DMS 273 (cell line): ENCODE data around the gene SRRM3.
"Not testable (repeated sequence)": the region's sequence is repeated elsewhere in the genome, so short reads cannot be mapped to it uniquely, and the experiment has no call there.

Experiments
- DNase-seq: peaks from one replicate; lab custom pipeline; 2025; ENCODE audit not compliant: unreplicated experiment; lab: John Stamatoyannopoulos, UW

The SRRM3 gene

DNA sequence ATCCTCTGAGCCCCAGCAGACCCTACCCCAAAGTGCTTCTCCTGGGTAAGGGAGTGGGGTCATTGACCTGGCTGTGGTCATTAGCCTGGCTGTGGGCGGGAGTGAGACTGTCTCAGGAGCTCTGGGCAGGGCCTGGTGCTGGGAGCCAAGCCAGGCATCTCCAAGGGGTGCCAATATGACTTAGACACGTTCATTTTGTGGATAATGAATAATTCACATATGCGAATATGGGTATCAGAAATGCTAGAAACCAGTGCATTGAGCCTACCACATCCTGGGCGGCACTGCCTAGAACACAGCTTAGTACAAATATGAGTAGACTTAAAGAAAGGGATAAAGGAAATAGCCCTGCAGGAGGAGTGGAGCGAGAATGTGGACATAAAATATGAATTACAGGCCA lies 14.4 kb upstream of the SRRM3 start:
- DNase-seq = no peak

DNA sequence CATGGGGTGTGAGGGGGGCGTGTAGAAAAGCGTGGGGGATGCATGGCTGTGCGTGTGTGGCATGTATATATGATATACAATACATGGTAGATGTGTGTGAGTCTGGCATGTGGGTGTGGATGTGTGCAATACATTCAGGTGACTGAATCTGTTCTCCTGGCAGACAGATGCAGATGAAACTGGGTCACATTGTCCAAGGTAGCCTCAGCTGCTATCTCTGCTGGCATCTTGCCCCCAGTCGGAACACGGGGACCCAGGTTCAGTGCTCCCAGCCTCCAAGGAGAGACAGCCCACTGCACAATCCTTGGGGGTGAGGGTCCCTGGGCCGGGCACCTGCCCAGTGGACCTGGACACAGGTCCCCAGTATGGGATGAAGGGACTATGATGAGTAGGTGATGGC lies 12.4 kb upstream of the SRRM3 start:
- no peak for DNase-seq

DNA sequence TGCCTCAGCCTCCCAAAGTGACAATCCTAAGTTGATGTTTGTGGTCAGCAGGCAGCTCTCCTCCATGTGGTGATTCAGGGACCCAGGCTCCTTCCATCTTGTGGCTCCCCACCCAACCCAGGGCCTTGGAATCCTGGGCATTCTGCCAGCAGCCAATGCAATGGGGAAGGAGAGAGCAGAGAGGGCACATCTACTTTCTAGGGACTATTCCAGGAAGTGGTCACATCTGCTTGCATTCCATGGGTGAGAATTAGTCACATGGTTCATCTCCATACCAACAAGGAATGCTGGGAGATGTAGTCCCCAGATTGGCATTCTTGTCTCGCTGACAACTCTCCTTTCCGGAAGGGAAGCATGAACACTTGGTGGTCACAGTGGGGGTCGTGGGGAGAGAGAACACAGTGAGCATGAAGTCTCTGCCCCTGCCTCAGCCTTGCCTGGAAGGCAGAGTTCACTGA lies 9.9 kb upstream of the SRRM3 start:
- peak; percentile 86 for DNase-seq

DNA sequence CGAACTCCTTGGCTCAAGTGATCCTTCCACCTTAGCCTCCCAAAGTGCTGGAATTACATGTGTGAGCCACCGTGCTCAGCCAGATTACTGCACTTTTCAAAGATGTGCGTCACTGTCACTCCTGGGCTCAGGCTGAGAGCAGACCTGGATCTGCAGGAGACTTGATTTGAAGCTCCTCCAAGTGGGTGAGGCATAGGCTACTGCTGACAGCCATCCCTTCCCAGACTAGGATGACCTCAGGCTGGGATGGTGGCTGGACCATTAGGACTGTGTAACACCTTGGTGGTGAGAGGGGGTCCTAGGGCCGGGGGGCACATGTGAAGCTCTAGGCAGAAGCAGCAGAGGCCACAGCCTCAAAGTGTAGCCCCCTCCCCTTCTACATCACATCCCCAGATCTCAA lies 8.2 kb upstream of the SRRM3 start:
- no peak for DNase-seq

DNA sequence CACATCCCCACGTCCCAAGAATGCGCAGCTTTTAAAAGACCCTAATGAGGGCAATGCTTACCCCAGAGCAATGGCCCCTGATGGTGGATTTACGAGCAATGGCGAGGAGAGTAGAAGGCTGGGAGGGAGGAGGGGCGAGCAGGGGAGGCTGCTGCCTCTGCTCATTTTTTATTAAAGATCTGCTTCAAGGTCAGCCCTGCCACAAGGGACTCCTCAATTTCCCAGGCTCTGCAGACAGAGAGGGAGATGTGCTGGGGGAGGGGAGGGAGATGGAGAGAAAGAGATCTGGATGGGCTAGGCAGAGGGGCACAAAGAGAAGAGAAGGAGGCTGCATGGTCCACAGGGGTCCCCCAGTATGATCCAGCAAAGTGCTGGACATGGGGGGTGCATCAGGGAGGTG lies 7.8 kb upstream of the SRRM3 start:
- no peak for DNase-seq

DNA sequence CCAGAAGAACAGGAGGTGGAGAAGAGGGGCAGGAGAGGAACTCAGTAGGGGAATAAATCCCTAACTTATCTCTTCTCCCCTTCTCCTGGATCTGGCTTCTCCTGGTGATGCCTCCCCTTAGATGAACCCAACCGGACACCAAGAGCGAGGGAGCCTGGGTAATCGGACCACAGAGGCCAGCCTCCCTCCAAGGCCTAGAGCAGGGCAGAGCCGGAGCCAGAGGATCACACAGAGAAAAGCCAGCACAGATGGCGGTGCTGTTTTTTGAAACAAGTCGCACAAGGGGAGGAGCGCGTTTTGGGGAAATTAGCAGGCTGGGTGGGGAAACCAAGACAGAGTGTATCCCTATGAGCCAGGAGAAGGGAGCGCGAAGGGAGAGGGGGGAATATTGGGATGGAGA lies 4.9 kb upstream of the SRRM3 start:
- DNase-seq = peak; percentile 67

DNA sequence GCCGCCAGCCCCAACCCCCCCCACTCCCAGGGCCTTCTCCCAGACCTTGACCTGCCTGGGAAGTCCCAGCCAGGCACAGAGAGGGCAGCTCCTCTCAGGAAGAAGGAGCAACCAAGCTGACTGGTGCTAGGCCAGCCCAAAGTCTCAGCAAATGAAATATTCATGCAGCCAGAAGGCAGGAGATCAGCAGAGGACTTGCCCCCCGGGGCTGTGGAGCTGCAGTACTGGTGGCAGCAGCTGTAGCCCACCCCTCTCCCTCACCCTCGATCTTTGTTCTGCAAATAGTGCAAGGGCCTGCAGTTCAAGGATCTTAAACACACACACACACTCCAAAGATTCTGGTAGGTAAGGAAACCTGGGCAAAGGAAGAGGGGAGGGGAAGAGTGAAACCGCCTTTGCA lies 3.5 kb upstream of the SRRM3 start:
- DNase-seq = no peak

DNA sequence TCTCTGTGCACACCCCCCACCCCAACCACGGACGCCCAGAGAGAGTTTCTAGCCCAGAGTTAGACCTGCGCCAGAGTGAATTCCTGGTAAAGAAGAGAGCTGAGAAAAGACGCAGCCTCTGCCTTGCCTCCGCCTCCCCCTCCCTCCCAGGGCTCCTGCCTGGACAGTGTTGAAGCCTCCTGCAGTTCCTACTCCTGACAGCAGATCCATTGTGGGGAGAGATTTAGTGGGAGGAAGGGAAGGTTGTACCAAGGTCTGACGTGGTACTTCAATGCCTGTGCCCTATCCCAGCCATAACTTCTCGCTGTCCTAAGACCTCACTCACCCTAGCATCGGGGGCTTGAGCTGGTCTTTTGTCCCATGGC lies 952 bp downstream of the SRRM3 start:
- DNase-seq = peak; percentile 67

DNA sequence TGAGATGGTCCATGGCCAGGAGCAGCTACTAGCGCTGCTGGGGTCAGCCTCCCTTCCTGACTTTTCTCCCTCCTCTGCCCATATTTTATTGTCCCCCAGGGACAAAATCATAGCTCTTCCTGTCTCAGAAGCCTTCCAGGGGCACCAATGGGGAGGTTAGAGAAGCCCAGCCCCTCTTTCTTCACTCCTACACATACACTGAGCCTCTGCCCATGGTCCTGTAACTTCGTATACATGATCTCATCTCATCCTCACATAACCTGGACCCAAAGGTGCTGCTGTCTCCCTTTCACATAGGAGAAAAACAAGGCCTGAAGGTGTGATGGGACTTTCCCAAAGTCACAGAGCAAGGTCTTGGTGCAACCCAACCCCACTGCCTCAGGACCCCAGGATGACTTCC lies 2.5 kb downstream of the SRRM3 start:
- DNase-seq = no peak

DNA sequence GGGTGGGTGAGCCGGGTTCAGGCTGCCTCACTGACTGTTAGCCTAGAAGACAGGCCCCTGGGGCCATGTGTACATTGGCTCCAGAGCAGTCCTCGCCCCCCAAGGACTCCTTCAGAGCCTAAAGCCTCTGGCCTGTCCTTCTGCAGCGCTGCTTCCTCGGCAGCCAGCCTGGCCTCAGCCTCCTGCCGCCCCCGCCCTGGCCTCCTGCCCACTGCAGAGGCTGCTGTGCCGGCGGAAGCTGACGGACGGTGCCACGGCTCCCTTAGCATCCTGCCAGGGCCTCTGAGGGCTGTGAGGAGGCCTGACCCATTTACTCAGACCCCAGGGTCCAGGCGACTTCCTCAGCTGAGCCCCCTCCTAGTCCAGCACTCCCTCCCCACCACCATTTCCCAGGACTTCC lies 4.9 kb downstream of the SRRM3 start:
- DNase-seq = peak; percentile 58

DNA sequence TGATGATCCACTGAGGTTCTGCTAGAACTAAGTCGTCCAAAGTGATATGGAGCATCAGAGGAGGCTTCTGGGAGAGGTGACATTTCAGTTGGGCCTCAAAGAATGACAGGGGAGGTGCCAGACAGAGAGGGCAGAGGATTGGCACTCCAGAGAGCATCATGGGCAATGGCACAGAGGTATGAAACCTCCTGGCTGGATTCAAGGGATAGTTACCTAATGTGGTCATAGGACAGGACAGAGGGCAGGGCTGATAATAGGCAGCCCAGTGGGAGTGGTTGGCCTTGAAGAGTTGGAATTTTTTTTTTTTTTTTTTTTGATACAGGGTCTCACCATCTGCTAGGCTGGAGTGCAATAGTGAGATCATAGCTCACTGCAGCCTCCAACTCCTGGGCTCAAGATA lies 7.6 kb downstream of the SRRM3 start:
- DNase-seq = peak; percentile 64

DNA sequence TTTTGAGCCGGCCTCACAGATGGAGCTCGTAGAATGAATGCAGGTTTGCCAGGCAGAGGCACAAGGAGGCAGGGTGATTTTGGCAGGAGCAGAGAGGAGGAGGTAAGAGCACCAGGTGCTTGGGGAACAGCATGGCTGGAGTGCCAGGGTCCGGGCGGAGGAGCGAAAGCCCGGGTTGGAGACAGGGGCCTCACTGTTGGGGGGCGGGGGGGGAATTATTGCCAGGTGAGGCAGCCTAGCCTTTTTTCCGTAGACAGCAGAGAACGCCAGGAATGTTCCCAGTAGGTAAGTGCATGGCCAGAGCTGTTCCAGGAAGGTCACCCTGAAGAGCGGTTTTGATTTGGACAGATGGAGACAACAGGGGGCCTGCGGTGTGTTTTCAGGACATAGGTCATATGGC lies 9.5 kb downstream of the SRRM3 start:
- no peak for DNase-seq

DNA sequence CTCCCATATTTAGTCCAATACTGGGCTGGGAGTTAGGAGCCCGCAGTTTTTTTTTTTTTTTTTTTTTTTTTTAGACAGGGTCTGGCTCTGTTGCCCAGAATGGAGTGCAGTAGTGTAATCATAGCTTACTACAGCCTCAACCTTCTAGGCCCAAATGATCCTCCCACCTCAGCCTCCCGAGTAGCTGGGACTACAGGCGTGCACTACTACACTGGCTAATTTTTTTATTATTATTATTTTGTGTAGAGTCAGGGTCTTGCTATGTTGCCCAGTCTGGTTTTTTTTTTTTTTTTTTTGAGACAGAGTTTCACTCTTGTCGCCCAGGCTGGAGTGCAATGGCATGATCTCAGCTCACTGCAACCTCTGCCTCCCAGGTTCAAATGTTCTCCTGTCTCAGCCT lies 13.7 kb downstream of the SRRM3 start:
- DNase-seq = not testable (repeated sequence)

DNA sequence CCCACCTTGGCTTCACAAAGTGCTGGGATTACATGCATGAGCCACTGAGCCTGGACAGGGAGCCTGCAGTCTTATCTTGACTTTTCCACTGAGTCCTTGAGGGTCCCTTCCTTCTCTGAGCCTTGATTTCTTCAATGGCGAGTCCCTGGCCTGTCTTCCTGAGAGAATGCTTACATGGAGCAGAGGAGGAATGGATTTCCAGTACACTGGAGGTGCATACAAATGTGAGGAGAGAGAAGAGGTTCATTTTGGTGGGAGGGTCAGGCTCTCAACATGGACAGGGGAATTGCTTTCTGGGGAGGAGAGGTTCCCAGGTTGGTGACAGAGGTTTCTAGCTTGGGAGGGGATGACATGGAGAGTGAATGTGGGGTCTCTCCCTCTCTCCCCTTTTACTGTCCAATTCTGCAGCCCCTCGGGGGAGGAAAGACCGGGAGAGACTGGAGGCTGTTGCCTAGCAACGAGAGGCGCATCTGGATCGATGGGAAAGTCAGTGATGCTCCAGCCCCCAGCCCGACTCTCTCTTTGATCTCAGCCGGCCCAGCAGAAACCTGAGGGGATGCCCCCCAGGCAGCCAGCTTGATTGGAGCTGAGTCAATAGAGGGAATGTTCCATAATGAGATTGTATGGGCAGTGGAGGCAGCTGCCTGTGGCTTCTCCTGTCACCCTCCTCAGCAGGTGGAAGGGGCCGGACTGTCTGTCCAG lies 14.8 kb downstream of the SRRM3 start:
- no peak for DNase-seq

DNA sequence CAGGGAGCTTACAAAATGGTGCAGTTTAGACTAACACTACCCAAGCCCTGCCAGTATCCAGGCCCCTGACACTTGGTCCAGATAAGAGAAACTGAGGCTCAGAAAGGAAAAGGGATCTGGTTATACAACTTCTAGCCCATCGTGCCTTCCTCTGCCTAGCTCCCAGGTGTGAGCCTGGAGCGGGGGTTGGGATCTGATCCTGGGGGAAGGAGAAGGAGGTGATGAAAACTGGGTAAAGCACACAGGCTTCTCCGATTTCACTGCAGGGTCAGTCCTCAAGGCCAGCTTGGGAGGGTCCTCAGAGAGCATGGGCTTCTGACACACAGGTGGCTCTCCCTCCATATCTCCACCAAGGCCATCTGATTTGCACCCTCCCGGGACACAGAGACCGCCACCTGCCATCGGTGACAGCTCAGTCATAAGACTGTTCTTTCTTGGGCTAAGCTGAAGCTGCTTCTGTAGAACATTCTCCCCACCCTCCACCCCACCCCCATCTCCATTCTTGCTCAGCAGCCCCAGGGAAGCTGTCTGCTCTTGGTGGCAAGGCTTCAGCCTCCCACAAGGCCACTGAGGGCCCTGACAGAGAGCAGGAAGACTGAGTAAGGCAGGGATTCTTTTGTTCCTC lies 16.4 kb downstream of the SRRM3 start:
- DNase-seq = no peak

DNA sequence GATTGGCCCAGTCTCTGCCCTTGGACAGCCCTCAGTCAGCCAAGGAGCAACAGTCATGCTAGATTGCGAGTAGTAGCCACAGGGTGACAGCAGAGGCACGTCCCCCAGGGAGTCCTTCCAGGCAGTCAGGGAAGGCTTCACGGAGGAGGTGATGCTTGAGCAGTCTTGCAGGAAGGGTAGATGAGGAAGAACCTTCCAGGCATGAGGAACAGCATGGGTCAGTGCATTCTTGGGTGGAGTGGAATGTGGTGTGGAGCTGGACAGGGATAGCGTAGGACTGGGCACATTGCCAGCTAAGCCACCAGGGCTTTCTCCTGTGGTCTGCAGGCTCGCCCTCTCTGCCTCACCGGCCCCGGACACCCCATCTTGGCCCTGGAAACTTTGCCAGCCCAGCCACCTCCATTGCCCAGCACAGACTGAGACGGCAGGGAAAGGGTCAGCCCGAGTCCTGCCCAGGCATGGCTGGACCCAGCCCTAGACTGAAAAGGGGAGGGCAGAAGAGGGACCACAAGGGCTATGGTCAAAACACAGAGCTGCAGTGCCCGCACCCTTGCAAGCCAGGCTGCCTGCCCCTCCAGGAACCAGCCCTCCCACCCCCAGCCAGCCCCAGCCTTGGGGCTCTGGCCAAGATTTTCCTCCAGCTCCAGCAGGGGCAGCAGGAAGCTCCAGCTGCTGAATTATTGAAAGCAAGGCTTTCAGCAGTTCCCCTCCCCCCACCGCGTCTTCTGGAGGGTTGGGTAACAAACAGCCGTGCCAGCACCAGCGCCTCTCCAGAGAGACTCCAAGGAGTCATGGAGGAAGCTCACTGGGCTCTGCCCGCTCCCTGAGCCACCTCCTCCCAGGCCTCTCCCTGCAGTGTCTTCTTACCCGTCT lies 18.7 kb downstream of the SRRM3 start:
- peak; percentile 97 for DNase-seq

DNA sequence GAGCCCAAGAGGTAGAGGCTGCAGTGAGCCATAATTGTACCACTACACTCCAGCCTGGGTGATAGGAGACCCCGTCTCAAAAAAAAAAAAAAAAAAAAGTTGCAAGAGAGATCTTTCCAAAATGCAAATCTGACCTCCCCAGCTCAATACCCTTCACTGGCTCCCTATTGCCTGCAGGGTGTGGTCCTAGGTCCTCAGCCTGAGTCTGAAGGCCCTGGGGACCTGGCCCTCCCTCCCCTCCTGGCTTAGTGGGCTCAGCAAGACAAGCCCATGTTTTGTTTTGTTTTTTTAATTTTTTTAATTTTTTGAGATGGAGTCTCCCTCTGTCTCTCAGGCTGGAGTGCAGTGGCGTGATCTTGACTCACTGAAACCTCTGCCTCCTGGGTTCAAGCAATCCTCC lies 20.6 kb downstream of the SRRM3 start:
- DNase-seq = no peak

DNA sequence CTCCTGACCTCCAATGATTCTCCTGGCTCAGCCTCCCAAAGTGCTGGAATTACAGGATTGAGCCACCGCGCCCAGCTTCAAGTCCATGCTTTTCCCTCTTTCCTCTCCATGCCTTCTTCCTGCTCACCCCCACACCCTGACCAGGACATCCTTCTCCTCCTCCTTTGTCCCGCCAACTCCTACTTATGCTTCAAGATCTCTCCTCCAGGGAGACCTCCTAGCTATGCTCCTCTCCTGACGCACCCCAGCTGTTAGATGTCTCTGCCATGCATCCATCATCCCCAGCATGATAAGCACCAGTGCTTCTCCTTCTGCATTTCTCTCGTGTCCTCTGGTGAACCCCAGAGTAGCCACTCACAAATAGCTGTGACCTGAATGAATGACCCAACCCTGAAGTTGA lies 21.1 kb downstream of the SRRM3 start:
- no peak for DNase-seq

DNA sequence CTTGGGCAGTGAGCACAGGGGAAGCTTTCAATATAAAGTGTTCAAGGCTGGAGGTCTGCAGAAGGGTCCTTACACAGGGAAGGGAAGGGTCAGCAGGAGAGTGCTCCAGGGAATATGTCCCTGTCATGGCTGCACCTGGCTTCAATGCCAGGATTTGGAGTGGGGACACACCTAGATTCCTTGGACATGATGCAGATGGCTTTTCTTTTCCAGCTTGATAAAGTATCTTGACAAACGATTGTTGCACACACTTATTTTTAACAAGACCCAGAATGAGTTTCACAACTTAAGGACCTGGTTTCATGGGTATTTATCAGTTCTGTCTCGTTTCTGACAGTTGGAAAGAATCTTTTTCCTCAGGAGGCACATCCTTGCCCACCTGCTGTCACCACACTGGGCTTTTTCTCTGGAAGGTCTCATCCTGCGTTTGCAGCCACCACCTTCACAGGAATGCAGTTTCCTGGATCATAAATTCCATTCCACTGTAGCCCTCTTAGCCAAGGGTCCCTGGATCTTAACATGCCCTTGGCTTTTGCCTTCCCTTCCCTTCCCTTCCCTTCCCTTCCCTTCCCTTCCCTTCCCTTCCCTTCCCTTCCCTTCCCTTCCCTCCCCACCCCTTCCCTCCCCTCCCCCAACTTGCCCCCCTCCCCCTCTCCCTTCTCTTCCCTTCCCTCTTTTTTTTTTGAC lies 21.7 kb downstream of the SRRM3 start:
- DNase-seq = no peak

DNA sequence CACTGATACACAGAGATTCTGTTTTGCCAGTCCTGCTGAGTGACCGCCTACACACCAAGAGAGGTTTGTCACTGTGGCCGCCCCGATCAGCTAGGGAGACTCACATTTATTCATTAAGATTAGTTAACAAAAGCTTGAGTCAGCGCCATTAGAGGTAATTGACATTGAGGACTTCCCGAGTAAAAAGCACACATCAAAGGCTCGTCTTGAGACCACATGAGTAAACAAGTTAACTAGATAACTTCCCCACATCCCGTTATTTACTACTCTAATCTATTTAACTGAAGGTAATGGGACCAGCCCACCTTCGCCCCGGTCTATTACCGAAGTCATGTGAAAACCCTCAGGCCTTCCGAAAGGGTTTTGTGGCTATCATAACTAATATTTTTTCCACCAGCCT lies 23.0 kb downstream of the SRRM3 start:
- no peak for DNase-seq

DNA sequence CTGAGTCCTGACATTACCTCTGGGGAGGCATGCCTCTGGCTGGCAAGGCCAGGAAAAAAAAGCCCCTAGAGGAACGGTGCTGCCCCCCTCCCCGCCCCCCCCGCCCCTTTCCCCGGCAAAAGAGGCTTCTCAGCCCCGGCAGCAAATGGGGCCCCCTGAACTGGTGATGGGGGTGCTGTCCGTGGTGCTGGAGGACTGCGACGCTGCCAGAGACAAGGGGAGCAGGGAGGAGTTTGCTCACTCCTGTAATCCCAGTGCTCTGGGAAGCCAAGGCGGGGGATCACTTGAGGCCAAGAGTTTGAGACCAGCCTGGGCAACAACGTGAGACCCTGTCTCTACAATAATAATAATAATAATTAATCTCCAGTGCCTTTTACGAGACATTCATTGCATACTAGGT lies 23.7 kb downstream of the SRRM3 start:
- DNase-seq = peak; percentile 54

DNA sequence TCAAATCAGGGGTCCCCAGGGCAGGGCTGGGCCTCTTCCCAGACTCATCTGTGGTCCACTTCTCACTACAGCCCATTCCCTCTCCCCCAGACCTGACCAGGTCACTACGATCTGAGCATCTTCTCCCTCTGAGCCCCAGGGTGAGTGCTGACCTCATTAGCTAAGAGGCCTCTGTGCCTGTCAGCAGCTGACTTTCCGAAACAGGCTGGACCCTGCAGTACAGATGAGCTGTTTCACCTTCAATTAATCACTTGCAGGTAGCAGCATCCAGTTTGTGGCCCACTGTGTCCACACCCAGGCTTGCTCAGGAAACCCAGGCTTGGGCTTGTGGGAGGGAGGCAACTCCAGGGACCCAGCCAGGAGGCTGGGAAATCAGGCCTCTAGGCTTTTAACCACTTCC lies 24.3 kb downstream of the SRRM3 start:
- DNase-seq = no peak
